Measurements from ENCODE around the gene MAGEA9B. TPM values are rescaled to one million over a fixed set of nuclear protein-coding genes. Genes with fewer than 3 reads are reported as not detected.
"Not testable (repeated sequence)": the region's sequence is repeated elsewhere in the genome, so short reads cannot be mapped to it uniquely, and the experiment has no call there.

The MAGEA9B gene
- total and polyA plus RNA-seq, 10 of the 15 experiments (the other 5 are each of a cell fraction or from before 2014, with no cell fraction given), result 0.08 TPM; not detected in 9

GRCh38 chrX:149598603-149599002, 11.3 kb upstream of the MAGEA9B start:
- H3K9ac ChIP-seq (ENCODE audit: control insufficient read depth, insufficient read depth, low read length); H2AFZ ChIP-seq (ENCODE audit: control insufficient read depth, low read depth, low read length); CTCF ChIA-PET; SMC1A ChIA-PET (ENCODE audit: uncharacterized antibody, unreplicated experiment); in situ Hi-C loops (cut with MboI); ATAC-seq; BruUV-seq (replicated peaks); H3K36me3 ChIP-seq (ENCODE audit: control insufficient read depth in 2 of 2, insufficient read depth in 2 of 2, low read length in 1 of 2); H3K4me2 ChIP-seq (ENCODE audit: control insufficient read depth, insufficient read depth); H3K27ac ChIP-seq (ENCODE audit: control insufficient read depth, insufficient read depth); H3K9me3 ChIP-seq (replicated peaks; ENCODE audit: control insufficient read depth, insufficient read depth, low read length); H3K4me3 ChIP-seq; FAIRE-seq; H3K27me3 ChIP-seq (replicated peaks in 1 of 2; ENCODE audit: control insufficient read depth in 2 of 2, insufficient read depth in 2 of 2, low read length in 1 of 2); RAD21 ChIA-PET (ENCODE audit: unreplicated experiment); intact Hi-C loops (cut with micrococcal nuclease; ENCODE audit: unreplicated experiment); H3K4me1 ChIP-seq (ENCODE audit: control insufficient read depth, insufficient read depth, low read length); POLR2A ChIA-PET; DNase-seq (ENCODE audit: low read depth, low spot score); H4K20me1 ChIP-seq (ENCODE audit: control insufficient read depth, insufficient read depth); H3K79me2 ChIP-seq (ENCODE audit: control insufficient read depth, insufficient read depth, low read length): not testable (repeated sequence)
- no CpG with 5 or more reads among the region's 11 CpGs for WGBS (ENCODE audit: insufficient coverage, insufficient replicate concordance, low lambda C conversion rate, missing lambda C conversion rate)

- H3K9me3 ChIP-seq (replicated peaks; ENCODE audit: control insufficient read depth, insufficient read depth, low read length); in situ Hi-C loops (cut with MboI); ATAC-seq; H3K79me2 ChIP-seq (ENCODE audit: control insufficient read depth, insufficient read depth, low read length); DNase-seq (ENCODE audit: low read depth, low spot score); BruUV-seq (replicated peaks); intact Hi-C loops (cut with micrococcal nuclease; ENCODE audit: unreplicated experiment); H3K4me2 ChIP-seq (ENCODE audit: control insufficient read depth, insufficient read depth); CTCF ChIA-PET; H3K4me3 ChIP-seq; H4K20me1 ChIP-seq (ENCODE audit: control insufficient read depth, insufficient read depth); H3K27me3 ChIP-seq (replicated peaks in 1 of 2; ENCODE audit: control insufficient read depth in 2 of 2, insufficient read depth in 2 of 2, low read length in 1 of 2); RAD21 ChIA-PET (ENCODE audit: unreplicated experiment); SMC1A ChIA-PET (ENCODE audit: uncharacterized antibody, unreplicated experiment); FAIRE-seq; POLR2A ChIA-PET; H2AFZ ChIP-seq (ENCODE audit: control insufficient read depth, low read depth, low read length); H3K27ac ChIP-seq (ENCODE audit: control insufficient read depth, insufficient read depth); H3K36me3 ChIP-seq (ENCODE audit: control insufficient read depth in 2 of 2, insufficient read depth in 2 of 2, low read length in 1 of 2); H3K9ac ChIP-seq (ENCODE audit: control insufficient read depth, insufficient read depth, low read length); H3K4me1 ChIP-seq (ENCODE audit: control insufficient read depth, insufficient read depth, low read length): not testable (repeated sequence)
- WGBS (ENCODE audit: insufficient coverage, insufficient replicate concordance, low lambda C conversion rate, missing lambda C conversion rate), result no CpG with 5 or more reads among the region's 7 CpGs
These were observed 8.7 kb upstream of the MAGEA9B start for GRCh38 chrX:149595943-149596342.

GRCh38 chrX:149595214-149595613, 8.0 kb upstream of the MAGEA9B start, which contains the start of gene HSFX2:
TSS of gene HSFX2 (minus strand) at chrX:149595314. CDS start at chrX:149594700, 614 bp downstream.
- H3K4me2 ChIP-seq (ENCODE audit: control insufficient read depth, insufficient read depth); intact Hi-C loops (cut with micrococcal nuclease; ENCODE audit: unreplicated experiment); H3K4me3 ChIP-seq; H3K9me3 ChIP-seq (replicated peaks; ENCODE audit: control insufficient read depth, insufficient read depth, low read length); POLR2A ChIA-PET; H3K9ac ChIP-seq (ENCODE audit: control insufficient read depth, insufficient read depth, low read length); H4K20me1 ChIP-seq (ENCODE audit: control insufficient read depth, insufficient read depth); DNase-seq (ENCODE audit: low read depth, low spot score); BruUV-seq (replicated peaks); H2AFZ ChIP-seq (ENCODE audit: control insufficient read depth, low read depth, low read length); H3K27ac ChIP-seq (ENCODE audit: control insufficient read depth, insufficient read depth); RAD21 ChIA-PET (ENCODE audit: unreplicated experiment); SMC1A ChIA-PET (ENCODE audit: uncharacterized antibody, unreplicated experiment); H3K27me3 ChIP-seq (replicated peaks in 1 of 2; ENCODE audit: control insufficient read depth in 2 of 2, insufficient read depth in 2 of 2, low read length in 1 of 2); H3K79me2 ChIP-seq (ENCODE audit: control insufficient read depth, insufficient read depth, low read length); FAIRE-seq; in situ Hi-C loops (cut with MboI); CTCF ChIA-PET; ATAC-seq; H3K36me3 ChIP-seq (ENCODE audit: control insufficient read depth in 2 of 2, insufficient read depth in 2 of 2, low read length in 1 of 2); H3K4me1 ChIP-seq (ENCODE audit: control insufficient read depth, insufficient read depth, low read length): not testable (repeated sequence)
- no CpG with 5 or more reads among the region's 17 CpGs for WGBS (ENCODE audit: insufficient coverage, insufficient replicate concordance, low lambda C conversion rate, missing lambda C conversion rate)

GRCh38 chrX:149590993-149591392, 3.7 kb upstream of the MAGEA9B start:
- ATAC-seq; intact Hi-C loops (cut with micrococcal nuclease; ENCODE audit: unreplicated experiment); H3K9me3 ChIP-seq (replicated peaks; ENCODE audit: control insufficient read depth, insufficient read depth, low read length); in situ Hi-C loops (cut with MboI); CTCF ChIA-PET; FAIRE-seq; H2AFZ ChIP-seq (ENCODE audit: control insufficient read depth, low read depth, low read length); RAD21 ChIA-PET (ENCODE audit: unreplicated experiment); H3K27me3 ChIP-seq (replicated peaks in 1 of 2; ENCODE audit: control insufficient read depth in 2 of 2, insufficient read depth in 2 of 2, low read length in 1 of 2); H3K36me3 ChIP-seq (ENCODE audit: control insufficient read depth in 2 of 2, insufficient read depth in 2 of 2, low read length in 1 of 2); H3K27ac ChIP-seq (ENCODE audit: control insufficient read depth, insufficient read depth); H3K79me2 ChIP-seq (ENCODE audit: control insufficient read depth, insufficient read depth, low read length); H3K4me1 ChIP-seq (ENCODE audit: control insufficient read depth, insufficient read depth, low read length); H3K4me2 ChIP-seq (ENCODE audit: control insufficient read depth, insufficient read depth); POLR2A ChIA-PET; H3K9ac ChIP-seq (ENCODE audit: control insufficient read depth, insufficient read depth, low read length); DNase-seq (ENCODE audit: low read depth, low spot score); SMC1A ChIA-PET (ENCODE audit: uncharacterized antibody, unreplicated experiment); H3K4me3 ChIP-seq; BruUV-seq (replicated peaks); H4K20me1 ChIP-seq (ENCODE audit: control insufficient read depth, insufficient read depth): not testable (repeated sequence)
- no CpG with 5 or more reads among the region's 7 CpGs for WGBS (ENCODE audit: insufficient coverage, insufficient replicate concordance, low lambda C conversion rate, missing lambda C conversion rate)
